Measurements from ENCODE around the gene TBC1D5. TPM values are rescaled to one million over a fixed set of nuclear protein-coding genes. Genes with fewer than 3 reads are reported as not detected.

Gene TBC1D5
- total RNA-seq, 2 donors from 2014 or later, result 46.8 to 71.1 TPM

DNA sequence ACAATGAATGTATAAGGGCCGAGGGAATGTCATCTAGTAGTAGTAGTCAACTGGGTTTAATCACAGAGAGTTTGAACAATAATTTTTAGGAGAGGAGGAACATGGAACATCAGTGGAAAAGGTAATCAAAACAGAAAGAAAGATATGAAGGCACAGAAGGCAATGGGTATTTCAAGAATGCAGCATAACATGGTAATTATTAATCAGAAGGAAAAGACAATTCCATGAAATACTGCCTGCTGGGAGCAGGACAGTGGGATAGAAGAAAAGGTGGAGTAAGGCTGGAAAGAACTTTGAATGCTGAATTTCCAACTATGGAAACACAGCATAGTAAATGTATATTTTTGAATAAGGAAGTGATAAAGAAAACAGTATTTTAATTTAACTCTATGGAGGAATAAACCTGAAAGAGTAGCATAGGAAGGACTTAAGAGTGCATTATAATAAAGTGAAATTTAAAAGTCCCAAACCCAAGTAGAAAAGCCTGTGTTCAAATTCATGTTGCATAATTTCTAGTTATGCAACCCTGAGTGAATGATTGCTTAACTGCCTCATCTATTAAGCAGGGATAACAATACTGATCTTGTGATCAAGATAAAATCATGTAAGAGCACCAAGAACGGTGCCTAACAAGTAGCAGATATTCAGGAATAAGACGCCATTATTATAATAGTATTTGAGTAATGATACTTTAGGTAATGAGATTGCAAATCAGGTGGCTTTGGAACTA, 357.7 kb downstream of the TBC1D5 start:
- H3K4me1 ChIP-seq, result peaks cover 21% of the 10 kb centered on the region
- DNase-seq (no peak), ATAC-seq (peak; percentile 72)
- H3K36me3 ChIP-seq (replicated peaks in 1 of 2; ENCODE audit: insufficient read depth in 1 of 2, low read depth in 2 of 2), result no peaks in the 10 kb centered on the region
- no peak overlapping the region for H3K4me3 ChIP-seq
- H3K27me3 ChIP-seq, result no peaks in the 10 kb centered on the region
- intact Hi-C loops (cut with DNase I), result no loop called here
- no peaks in the 10 kb centered on the region for H3K9me3 ChIP-seq
- 66 to 67% methylated on average over 3 of the region's 3 CpGs for WGBS, 2 donors
- TF ChIP-seq POLR2A (IDR thresholded peaks at IDR 0.05), result no peak
- TF ChIP-seq, protein P1, sequence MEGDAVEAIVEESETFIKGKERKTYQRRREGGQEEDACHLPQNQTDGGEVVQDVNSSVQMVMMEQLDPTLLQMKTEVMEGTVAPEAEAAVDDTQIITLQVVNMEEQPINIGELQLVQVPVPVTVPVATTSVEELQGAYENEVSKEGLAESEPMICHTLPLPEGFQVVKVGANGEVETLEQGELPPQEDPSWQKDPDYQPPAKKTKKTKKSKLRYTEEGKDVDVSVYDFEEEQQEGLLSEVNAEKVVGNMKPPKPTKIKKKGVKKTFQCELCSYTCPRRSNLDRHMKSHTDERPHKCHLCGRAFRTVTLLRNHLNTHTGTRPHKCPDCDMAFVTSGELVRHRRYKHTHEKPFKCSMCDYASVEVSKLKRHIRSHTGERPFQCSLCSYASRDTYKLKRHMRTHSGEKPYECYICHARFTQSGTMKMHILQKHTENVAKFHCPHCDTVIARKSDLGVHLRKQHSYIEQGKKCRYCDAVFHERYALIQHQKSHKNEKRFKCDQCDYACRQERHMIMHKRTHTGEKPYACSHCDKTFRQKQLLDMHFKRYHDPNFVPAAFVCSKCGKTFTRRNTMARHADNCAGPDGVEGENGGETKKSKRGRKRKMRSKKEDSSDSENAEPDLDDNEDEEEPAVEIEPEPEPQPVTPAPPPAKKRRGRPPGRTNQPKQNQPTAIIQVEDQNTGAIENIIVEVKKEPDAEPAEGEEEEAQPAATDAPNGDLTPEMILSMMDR (IDR thresholded peaks at IDR 0.05), result no peak
- H3K27ac ChIP-seq, result peak overlapping the region in 3 of 4 donors; percentile 6 to 50 (median 42)

DNA sequence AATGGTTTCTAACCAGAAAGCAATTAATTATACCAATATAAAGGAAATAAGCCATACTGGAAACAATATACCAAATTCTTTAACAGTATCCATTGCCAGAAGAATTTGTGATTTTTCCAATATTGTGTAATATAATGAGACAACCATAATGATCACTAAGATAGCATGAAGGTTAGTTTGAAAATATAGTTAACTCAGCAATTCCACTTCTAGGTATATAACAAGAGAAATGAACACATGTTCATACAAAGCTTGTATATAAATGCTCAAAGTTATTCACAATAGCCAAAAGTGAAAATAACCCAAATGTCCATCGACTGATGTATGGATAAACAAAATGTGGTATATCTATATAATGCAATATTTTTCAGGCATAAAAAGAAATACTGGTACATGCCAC, 369.1 kb downstream of the TBC1D5 start:
- no peaks in the 10 kb centered on the region for H3K9me3 ChIP-seq
- H3K27ac ChIP-seq, result no peak overlapping the region
- ATAC-seq (no peak), DNase-seq (no peak)
- peaks cover 0 to 1% of the 10 kb centered on the region in 2 donors for H3K36me3 ChIP-seq (replicated peaks in 1 of 2; ENCODE audit: insufficient read depth in 1 of 2, low read depth in 2 of 2)
- intact Hi-C loops (cut with DNase I), result no loop called here
- H3K27me3 ChIP-seq, result no peaks in the 10 kb centered on the region
- WGBS, 2 donors, result 98 to 100% methylated on average over 1 of the region's 1 CpG
- H3K4me1 ChIP-seq, result no peaks in the 10 kb centered on the region
- no peak for TF ChIP-seq POLR2A (IDR thresholded peaks at IDR 0.05)
- TF ChIP-seq, protein P1 (IDR thresholded peaks at IDR 0.05), result no peak
- no peak overlapping the region for H3K4me3 ChIP-seq

DNA sequence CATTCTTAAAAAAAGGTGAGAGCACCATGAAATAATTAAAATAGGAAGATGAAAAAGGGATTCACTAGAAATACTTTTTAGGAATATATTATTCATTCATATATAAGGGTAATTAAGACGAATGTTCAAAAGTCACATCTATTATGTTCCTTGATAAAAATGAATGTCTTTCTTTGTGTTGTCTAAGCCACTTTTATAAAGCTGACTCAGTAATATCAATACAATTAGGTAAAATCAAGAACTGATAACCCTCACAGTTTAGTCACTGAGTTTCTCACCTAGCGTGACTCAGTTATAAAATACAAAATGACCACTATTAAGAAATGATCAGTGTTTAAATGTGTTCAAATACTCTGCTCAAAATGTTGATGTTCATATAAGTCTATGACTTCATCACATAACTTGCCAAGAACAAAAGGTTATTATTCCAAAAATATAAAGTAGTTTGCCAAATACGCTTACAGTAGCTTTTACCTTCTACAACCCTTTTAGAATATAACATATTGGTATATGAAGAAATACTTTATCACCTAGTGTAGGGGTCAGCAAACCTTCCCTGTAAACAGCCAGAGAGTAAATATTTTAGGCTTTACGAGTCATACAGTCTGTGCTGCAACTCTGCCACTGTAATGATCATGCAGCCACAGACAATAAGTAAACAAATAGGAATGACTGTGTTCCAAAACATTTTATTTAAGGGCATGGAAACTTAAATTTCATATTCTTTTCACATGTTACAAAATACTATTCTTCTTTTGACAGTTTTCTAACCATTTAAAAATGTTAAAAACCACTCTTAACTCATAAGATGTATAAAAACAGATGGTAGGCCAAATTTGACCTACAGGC, 369.8 kb downstream of the TBC1D5 start:
- TF ChIP-seq, protein P1 (IDR thresholded peaks at IDR 0.05), result no peak
- no peak for TF ChIP-seq POLR2A (IDR thresholded peaks at IDR 0.05)
- no peak overlapping the region for H3K27ac ChIP-seq
- intact Hi-C loops (cut with DNase I), result no loop called here
- H3K4me1 ChIP-seq, result no peaks in the 10 kb centered on the region
- no peaks in the 10 kb centered on the region for H3K27me3 ChIP-seq
- no peak for ATAC-seq
- H3K9me3 ChIP-seq, result no peaks in the 10 kb centered on the region
- H3K36me3 ChIP-seq (replicated peaks in 1 of 2; ENCODE audit: insufficient read depth in 1 of 2, low read depth in 2 of 2), result peaks cover 0 to 1% of the 10 kb centered on the region in 2 donors
- WGBS, 2 donors, result 81 to 95% methylated on average over 4 of the region's 4 CpGs
- no peak overlapping the region for H3K4me3 ChIP-seq
- DNase-seq, result no peak

DNA sequence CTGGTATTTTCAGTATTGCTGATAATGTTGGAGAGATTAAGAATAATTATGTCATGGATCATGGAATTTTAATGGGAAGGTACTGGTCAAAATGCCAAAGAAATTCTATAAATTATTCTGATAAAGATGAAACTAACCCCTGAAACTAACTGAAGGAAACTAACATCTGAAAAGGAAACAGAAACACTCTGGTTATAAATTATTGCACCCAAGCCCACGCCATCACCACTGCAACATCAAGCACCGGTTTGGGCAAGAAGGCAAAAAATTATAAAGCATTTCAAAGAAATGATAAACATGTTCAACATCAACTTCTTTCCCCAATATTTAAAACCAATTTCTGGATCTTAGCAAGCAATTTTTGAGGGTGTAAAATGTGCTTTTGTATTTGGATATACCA, 372.5 kb downstream of the TBC1D5 start:
- 63 to 91% methylated on average over 2 of the region's 2 CpGs for WGBS, 2 donors
- no peak for TF ChIP-seq POLR2A (IDR thresholded peaks at IDR 0.05)
- TF ChIP-seq, protein P1 (IDR thresholded peaks at IDR 0.05), result no peak
- H3K27ac ChIP-seq, result no peak overlapping the region
- no peaks in the 10 kb centered on the region for H3K27me3 ChIP-seq
- H3K4me1 ChIP-seq, result no peaks in the 10 kb centered on the region
- no peak overlapping the region for H3K4me3 ChIP-seq
- H3K9me3 ChIP-seq, result no peaks in the 10 kb centered on the region
- H3K36me3 ChIP-seq (replicated peaks in 1 of 2; ENCODE audit: insufficient read depth in 1 of 2, low read depth in 2 of 2), result peaks cover 0 to 1% of the 10 kb centered on the region in 2 donors
- no peak for DNase-seq
- intact Hi-C loops (cut with DNase I), result no loop called here
- ATAC-seq, result no peak
